Epithelial cell of esophagus (primary cell): ENCODE measurements around the gene KNG1.

Experiments used
- DNase-seq: peaks from one replicate; pipeline ENCODE4 v3.0.0; 2010; ENCODE audit warnings: low read depth
- H3K4me3 ChIP-seq: 2 replicates; pipeline ENCODE4 v1.5.1; 2011; ENCODE audit warnings: mild to moderate bottlenecking, low read length, control low read depth
- TF ChIP-seq, protein P1 (sequence below): IDR thresholded peaks from 2 replicates; pipeline ENCODE4 v1.5.1; 2011; ENCODE audit warnings: low read depth, mild to moderate bottlenecking, low read length, control low read depth, inconsistent platforms; ENCODE audit not compliant: insufficient read depth; ENCODE audit errors: missing control alignments

Gene KNG1

DNA sequence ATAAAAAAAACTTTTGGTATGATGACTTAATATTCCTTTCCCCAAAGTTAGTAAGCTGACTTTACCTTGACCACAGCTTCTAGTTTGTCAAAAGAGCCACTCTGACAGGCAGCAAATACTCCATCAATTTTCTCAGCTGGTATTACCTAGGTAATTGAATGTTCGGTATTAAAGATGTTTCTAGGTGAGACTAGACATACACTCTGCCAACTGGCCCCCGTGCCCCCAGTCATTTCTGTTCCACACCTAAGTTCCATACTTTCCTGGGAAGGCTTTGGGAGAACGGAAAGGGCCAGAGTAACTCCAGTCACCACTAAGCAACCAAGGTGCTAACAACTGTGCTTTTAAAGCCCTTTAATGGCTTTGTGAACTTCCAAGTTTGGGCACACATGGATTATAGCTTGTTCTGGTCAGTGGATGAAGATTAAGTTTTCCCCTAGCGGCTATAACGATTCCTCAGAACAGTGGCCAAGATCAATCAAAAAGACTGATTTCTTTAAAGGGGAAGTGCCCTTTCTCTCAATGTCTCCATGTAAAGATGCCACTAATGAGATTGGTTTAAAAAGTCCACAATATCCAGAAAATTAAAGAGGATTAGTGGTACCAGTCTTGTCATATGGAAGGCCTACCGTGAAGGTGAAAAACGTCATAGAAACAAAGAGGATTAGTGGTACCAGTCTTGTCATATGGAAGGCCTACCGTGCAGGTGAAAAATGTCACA, 73.3 kb downstream of the KNG1 start:
- no peak overlapping the region for H3K4me3 ChIP-seq
- peak; percentile 49 for DNase-seq
- TF ChIP-seq, protein P1, sequence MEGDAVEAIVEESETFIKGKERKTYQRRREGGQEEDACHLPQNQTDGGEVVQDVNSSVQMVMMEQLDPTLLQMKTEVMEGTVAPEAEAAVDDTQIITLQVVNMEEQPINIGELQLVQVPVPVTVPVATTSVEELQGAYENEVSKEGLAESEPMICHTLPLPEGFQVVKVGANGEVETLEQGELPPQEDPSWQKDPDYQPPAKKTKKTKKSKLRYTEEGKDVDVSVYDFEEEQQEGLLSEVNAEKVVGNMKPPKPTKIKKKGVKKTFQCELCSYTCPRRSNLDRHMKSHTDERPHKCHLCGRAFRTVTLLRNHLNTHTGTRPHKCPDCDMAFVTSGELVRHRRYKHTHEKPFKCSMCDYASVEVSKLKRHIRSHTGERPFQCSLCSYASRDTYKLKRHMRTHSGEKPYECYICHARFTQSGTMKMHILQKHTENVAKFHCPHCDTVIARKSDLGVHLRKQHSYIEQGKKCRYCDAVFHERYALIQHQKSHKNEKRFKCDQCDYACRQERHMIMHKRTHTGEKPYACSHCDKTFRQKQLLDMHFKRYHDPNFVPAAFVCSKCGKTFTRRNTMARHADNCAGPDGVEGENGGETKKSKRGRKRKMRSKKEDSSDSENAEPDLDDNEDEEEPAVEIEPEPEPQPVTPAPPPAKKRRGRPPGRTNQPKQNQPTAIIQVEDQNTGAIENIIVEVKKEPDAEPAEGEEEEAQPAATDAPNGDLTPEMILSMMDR: no peak
